GM20000 (cell line): ENCODE measurements around the gene FOSL2.
A peak's percentile ranks its signal among the peaks of the same experiment; 100 is the strongest.

Experiments
- DNase-seq: peaks from one replicate; pipeline ENCODE4 v3.0.0; 2012; ENCODE audit warnings: low spot score
- TF ChIP-seq, protein P1 (sequence below): IDR thresholded peaks from 2 replicates; pipeline ENCODE4 v1.5.1; 2012; ENCODE audit warnings: mild to moderate bottlenecking, control low read depth; ENCODE audit errors: extremely low read depth, missing control alignments

FOSL2 gene

GRCh38 chr2:28351621-28352020 is 41.0 kb upstream of the FOSL2 start:
- TF ChIP-seq, protein P1, sequence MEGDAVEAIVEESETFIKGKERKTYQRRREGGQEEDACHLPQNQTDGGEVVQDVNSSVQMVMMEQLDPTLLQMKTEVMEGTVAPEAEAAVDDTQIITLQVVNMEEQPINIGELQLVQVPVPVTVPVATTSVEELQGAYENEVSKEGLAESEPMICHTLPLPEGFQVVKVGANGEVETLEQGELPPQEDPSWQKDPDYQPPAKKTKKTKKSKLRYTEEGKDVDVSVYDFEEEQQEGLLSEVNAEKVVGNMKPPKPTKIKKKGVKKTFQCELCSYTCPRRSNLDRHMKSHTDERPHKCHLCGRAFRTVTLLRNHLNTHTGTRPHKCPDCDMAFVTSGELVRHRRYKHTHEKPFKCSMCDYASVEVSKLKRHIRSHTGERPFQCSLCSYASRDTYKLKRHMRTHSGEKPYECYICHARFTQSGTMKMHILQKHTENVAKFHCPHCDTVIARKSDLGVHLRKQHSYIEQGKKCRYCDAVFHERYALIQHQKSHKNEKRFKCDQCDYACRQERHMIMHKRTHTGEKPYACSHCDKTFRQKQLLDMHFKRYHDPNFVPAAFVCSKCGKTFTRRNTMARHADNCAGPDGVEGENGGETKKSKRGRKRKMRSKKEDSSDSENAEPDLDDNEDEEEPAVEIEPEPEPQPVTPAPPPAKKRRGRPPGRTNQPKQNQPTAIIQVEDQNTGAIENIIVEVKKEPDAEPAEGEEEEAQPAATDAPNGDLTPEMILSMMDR, result no peak

GRCh38 chr2:28352104-28352503 is 40.6 kb upstream of the FOSL2 start:
- DNase-seq, result no peak
- TF ChIP-seq, protein P1, result no peak

More at GRCh38 chr2:28351621-28352020, 41.0 kb upstream of the FOSL2 start:
- DNase-seq, result peak; percentile 46

DNA sequence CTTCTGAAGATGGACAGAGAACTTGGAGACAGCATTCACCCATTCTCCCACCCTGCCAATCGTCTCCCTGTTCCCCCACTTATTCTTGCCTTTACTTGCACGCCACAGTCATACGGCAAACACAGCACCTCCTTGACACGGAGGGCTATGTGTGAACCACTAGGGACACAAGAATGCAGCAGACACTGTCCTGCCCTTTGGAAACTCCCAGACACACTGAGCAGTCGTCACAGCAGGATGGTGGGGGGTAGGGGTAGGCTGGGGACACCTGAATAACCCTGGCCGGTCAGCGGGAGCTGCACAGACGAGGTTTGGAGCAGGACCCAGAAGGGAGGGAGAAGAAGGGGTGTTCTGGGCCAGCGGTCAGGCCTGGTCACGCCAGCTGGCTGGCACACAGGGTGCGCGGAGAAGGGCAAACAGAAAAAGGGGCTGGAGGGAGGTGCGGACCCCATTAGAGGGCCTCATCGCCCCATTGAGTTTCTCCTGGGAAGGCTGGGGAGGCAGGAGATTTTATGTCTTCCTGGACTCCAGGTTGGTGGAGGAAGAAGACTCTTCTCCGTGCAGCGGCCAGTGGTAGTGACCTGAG is 40.0 kb upstream of the FOSL2 start:
- no peak for DNase-seq
- TF ChIP-seq, protein P1, result no peak

DNA sequence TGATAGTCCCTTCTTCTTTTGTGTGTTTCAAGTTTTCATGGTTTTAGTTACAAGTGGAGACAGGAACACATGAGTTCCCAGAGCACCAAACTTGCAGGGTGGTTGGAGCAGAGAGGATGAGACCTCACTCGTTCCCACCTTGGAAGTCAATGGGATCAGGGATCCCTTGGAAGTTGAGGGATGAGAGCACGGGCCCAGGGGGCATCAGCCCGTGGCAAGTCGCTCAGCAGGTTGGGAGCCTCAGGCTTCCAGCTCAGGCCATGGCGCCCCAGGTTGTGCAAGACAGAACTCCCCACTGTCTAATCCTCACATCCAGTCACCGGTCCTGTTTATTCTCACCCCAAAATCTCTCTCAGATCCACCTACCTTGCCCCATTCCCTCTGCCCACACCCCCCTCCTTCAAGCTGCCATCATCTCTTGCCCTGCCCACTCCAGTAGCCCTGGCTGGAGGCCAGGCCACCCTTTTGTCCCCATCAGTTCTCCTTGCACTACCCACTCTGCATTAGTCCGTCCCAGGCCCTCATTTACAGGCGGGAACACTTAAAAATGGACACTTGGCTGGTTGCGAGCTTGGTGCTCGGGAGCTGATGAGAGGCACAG is 37.6 kb upstream of the FOSL2 start:
- no peak for DNase-seq
- TF ChIP-seq, protein P1, result no peak

DNA sequence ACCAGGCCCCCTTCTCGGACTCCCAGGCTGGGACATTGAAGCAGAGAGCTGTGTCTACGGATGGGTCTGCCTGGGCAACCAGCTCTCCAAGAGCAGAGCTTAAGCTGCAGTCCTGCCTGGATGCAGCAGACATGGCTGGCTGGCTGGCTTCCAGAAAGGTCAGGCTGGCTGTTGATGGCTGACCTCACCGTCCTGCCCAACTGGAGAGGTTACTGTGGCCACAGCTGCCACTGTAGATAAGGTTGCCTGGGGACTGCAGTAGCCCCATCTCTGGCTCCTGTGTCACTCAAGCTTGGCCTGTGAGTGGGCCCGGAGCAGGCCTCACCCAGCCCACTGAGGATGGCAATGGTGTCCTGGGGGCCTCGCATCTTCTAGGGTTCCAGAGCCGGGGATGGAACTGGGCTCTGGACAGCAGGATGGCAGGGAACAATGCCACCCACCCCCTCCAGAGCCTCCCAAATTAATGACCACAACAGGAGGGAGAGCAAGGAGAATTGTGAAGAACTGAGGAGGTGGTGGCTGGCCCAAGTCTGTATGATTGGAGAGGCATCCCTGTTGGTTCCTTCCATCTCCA is 37.0 kb upstream of the FOSL2 start:
- TF ChIP-seq, protein P1, result no peak
- DNase-seq, result no peak

- no peak for DNase-seq
Observed at GRCh38 chr2:28356095-28356911, 36.4 kb upstream of the FOSL2 start.

More at GRCh38 chr2:28356095-28356911, 36.4 kb upstream of the FOSL2 start:
- TF ChIP-seq, protein P1, result no peak
